ENCODE results near the gene ZMYND8. TPM values are rescaled to one million over a fixed set of nuclear protein-coding genes. Genes with fewer than 3 reads are reported as not detected.
"Not testable (repeated sequence)": the region's sequence is repeated elsewhere in the genome, so short reads cannot be mapped to it uniquely, and the experiment has no call there.

Gene ZMYND8
- total RNA-seq, 1 experiment from 2014 or later, result 29.0 TPM

DNA sequence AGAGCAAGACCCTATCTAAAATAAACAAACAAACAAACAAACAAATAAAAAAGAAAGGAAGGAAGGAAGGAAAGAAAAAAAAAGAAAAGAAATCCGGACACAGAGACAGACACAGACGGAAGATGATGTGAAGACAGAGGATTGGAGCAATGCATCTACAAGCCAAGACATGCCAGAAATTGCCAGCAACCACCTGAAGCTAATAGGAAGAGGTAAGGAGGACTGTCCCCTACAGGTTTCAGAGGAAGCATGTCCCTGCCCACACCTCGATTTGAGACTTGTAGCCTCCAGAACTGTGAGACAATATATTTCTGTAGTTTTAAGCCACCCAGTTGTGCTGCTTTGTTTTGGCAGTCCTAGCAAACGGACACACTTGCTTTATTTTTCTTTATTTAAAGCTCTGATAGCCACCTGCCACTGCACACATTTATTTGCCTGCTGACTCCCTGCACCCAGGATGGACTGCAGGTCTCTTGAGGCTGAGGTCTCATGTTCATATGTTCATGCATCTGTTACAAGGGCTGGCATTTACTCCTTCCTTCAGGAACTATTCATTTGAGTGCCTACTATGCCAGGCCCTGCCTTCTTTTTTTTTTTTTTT lies 20.7 kb upstream of the ZMYND8 start:
- Histone ChIP-seq H4K20me1 (ENCODE audit: insufficient read depth) (no peaks in the 10 kb centered on the region), H3K79me2 (ENCODE audit: insufficient read depth, low read length) (no peaks in the 10 kb centered on the region), H3K27me3 (ENCODE audit: insufficient read depth, low read length) (no peaks in the 10 kb centered on the region), H3K4me1 (ENCODE audit: control insufficient read depth in 1 of 2, insufficient read depth in 2 of 2, low read length in 2 of 2) (peaks cover 10 to 19% of the 10 kb centered on the region in 2 experiments), H2AFZ (ENCODE audit: low read depth, low read length, poor library complexity, severe bottlenecking) (no peak overlapping the region), H3K9ac (ENCODE audit: low read length) (no peak overlapping the region), H3K27ac (ENCODE audit: low read depth, low read length) (no peak overlapping the region), H3K9me2 (ENCODE audit: insufficient read depth) (no peaks in the 10 kb centered on the region), H3K9me3 (ENCODE audit: control insufficient read depth in 1 of 2, insufficient read depth in 1 of 2, low read depth in 1 of 2, low read length in 2 of 2) (no peaks in the 10 kb centered on the region), H3K4me3 (replicated peaks in 1 of 2; ENCODE audit: low read depth in 1 of 2, low read length in 2 of 2) (no peak overlapping the region), H3K4me2 (ENCODE audit: low read length) (no peak overlapping the region), H3K36me3 (ENCODE audit: control insufficient read depth in 1 of 2, insufficient read depth in 2 of 2, low read length in 2 of 2) (no peaks in the 10 kb centered on the region)
- no peak for ATAC-seq
- intact Hi-C loops (cut with micrococcal nuclease), result no loop called here
- DNase-seq (ENCODE audit: low read depth, low spot score), result no peak
- RAD21 ChIA-PET (ENCODE audit: low non-redundant PET in 1 of 2, low total read pairs in 2 of 2, uncharacterized antibody in 2 of 2, unreplicated experiment in 2 of 2), result interaction anchor here in 1 of 2 experiments (0.6 kb wide), 2 partner anchors 51 to 57 kb away, joined by 3 read pairs; no protein-coding TSS in a partner anchor
- CTCF ChIA-PET, result interaction anchor here (1.1 to 1.2 kb wide), 2 partner anchors 103 to 104 kb away, joined by 3 to 4 read pairs; no protein-coding TSS in a partner anchor
- no TSS peak for BruUV-seq (replicated peaks)
- POLR2A ChIA-PET, result interaction anchor here (1.1 kb wide), 1 partner anchor 103 kb away, joined by 3 read pairs; no protein-coding TSS in a partner anchor
- peak; percentile 26 for TF ChIP-seq RAD21 (IDR thresholded peaks at IDR 0.05; ENCODE audit: low read depth)
- TF ChIP-seq, protein P1, sequence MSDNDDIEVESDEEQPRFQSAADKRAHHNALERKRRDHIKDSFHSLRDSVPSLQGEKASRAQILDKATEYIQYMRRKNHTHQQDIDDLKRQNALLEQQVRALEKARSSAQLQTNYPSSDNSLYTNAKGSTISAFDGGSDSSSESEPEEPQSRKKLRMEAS (IDR thresholded peaks at IDR 0.05), result no peak
- TF ChIP-seq EGR1 (IDR thresholded peaks at IDR 0.05; ENCODE audit: low read depth), result no peak

DNA sequence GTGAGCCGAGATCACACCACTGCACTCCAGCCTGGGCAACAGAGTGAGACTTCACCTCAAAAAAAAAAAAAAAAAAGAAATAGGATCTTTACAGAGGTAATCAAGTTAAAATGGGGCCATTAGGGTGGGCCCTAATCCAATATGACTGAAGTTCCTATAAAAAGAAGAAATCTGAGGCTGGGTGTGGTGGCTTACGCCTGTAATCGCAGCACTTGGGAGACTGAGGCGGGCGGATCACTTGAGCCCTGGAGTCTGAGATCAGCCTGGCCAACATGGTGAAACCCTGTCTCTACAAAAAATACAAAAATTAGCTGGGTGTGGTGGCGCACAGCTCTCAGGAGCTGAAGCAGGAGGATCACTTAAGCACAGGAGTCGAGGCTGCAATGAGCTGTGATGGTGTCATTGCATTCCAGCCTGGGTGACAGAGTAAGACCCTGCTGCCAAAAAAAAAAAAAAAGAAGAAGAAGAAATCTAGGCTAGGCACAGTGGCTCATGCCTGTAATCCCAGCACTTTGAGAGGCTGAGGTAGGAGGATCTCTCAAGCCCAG lies 19.7 kb upstream of the ZMYND8 start:
- H3K9me3 ChIP-seq (ENCODE audit: control insufficient read depth in 1 of 2, insufficient read depth in 1 of 2, low read depth in 1 of 2, low read length in 2 of 2); H3K4me2 ChIP-seq (ENCODE audit: low read length); H3K4me3 ChIP-seq (replicated peaks in 1 of 2; ENCODE audit: low read depth in 1 of 2, low read length in 2 of 2); H3K36me3 ChIP-seq (ENCODE audit: control insufficient read depth in 1 of 2, insufficient read depth in 2 of 2, low read length in 2 of 2); H3K79me2 ChIP-seq (ENCODE audit: insufficient read depth, low read length); ATAC-seq; H3K27me3 ChIP-seq (ENCODE audit: insufficient read depth, low read length); POLR2A ChIA-PET; H3K9me2 ChIP-seq (ENCODE audit: insufficient read depth); H4K20me1 ChIP-seq (ENCODE audit: insufficient read depth); H3K27ac ChIP-seq (ENCODE audit: low read depth, low read length); intact Hi-C loops (cut with micrococcal nuclease); DNase-seq (ENCODE audit: low read depth, low spot score); BruUV-seq (replicated peaks); H3K9ac ChIP-seq (ENCODE audit: low read length); H2AFZ ChIP-seq (ENCODE audit: low read depth, low read length, poor library complexity, severe bottlenecking); CTCF ChIA-PET: not testable (repeated sequence)
- H3K4me1 ChIP-seq (ENCODE audit: control insufficient read depth in 1 of 2, insufficient read depth in 2 of 2, low read length in 2 of 2), result peaks cover 13 to 22% of the 10 kb centered on the region in 2 experiments
- RAD21 ChIA-PET (ENCODE audit: low non-redundant PET in 1 of 2, low total read pairs in 2 of 2, uncharacterized antibody in 2 of 2, unreplicated experiment in 2 of 2), result interaction anchor here (0.7 to 1.1 kb wide), 2 partner anchors 93 to 103 kb away, joined by 3 read pairs; no protein-coding TSS in a partner anchor

DNA sequence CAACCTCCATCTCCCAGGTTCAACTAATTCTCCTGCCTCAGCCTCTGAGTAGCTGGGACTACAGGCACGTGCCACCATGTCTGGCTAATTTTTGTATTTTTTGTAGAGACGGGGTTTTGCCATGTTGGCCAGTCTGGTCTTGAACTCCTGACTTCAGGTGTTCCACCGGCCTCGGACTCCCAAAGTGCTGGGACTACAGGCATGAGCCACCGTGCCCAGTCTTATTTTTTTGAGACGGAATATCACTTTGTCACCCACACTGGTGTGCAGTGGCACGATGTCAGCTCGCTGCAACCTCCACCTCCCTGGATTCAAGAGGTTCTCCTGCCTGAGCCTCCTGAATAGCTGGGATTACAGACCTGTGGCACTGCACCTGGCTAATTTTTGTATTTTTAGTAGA lies 17.6 kb upstream of the ZMYND8 start:
- POLR2A ChIA-PET; RAD21 ChIA-PET (ENCODE audit: low non-redundant PET in 1 of 2, low total read pairs in 2 of 2, uncharacterized antibody in 2 of 2, unreplicated experiment in 2 of 2): not testable (repeated sequence)

More for the DNA sequence above, 17.6 kb upstream of the ZMYND8 start:
- H3K36me3 ChIP-seq (ENCODE audit: control insufficient read depth in 1 of 2, insufficient read depth in 2 of 2, low read length in 2 of 2); DNase-seq (ENCODE audit: low read depth, low spot score); H3K9ac ChIP-seq (ENCODE audit: low read length); H3K79me2 ChIP-seq (ENCODE audit: insufficient read depth, low read length); H2AFZ ChIP-seq (ENCODE audit: low read depth, low read length, poor library complexity, severe bottlenecking); H3K4me2 ChIP-seq (ENCODE audit: low read length); H3K4me3 ChIP-seq (replicated peaks in 1 of 2; ENCODE audit: low read depth in 1 of 2, low read length in 2 of 2); intact Hi-C loops (cut with micrococcal nuclease); ATAC-seq; H3K27ac ChIP-seq (ENCODE audit: low read depth, low read length); H3K9me3 ChIP-seq (ENCODE audit: control insufficient read depth in 1 of 2, insufficient read depth in 1 of 2, low read depth in 1 of 2, low read length in 2 of 2); H4K20me1 ChIP-seq (ENCODE audit: insufficient read depth); H3K9me2 ChIP-seq (ENCODE audit: insufficient read depth); H3K27me3 ChIP-seq (ENCODE audit: insufficient read depth, low read length); CTCF ChIA-PET; BruUV-seq (replicated peaks): not testable (repeated sequence)
- H3K4me1 ChIP-seq (ENCODE audit: control insufficient read depth in 1 of 2, insufficient read depth in 2 of 2, low read length in 2 of 2), result peaks cover 18 to 22% of the 10 kb centered on the region in 2 experiments

Measured in HCT116 (cell line).